HepG2 (cell line): Measurements from ENCODE around the gene TSC22D3. TPM values are rescaled to one million over a fixed set of nuclear protein-coding genes. Genes with fewer than 3 reads are reported as not detected.

Experiments used
- ATAC-seq: fragments of 200-7000 bp; cut with Tn5 transposase; 3 replicates; pipeline ENCODE4 v1.9.1; 2020; ENCODE audit warnings: mild to moderate bottlenecking, moderate library complexity
- BruUV-seq: library from RNA; stranded (reverse); fragments of 400-500 nt; replicated peaks from 2 replicates; lab custom pipeline; 2021; lab: Mats Ljungman, UMichigan
- CTCF ChIA-PET: fragments of 300-600 bp; formaldehyde crosslinking; extraction: SDS; loops from one replicate; lab custom pipeline; 2021; ENCODE audit warnings: low total read pairs, inconsistent platforms, low intra/inter-chr PET ratio; lab: Yijun Ruan, JAX
- POLR2A ChIA-PET: fragments of 350-600 bp; sonication (Branson Sonifier 250); formaldehyde crosslinking; loops from one replicate; lab custom pipeline; 2020; ENCODE audit warnings: antibody characterized with exemption, inconsistent platforms; lab: Yijun Ruan, JAX
- DNase-seq: peaks from one replicate; pipeline ENCODE4 v3.0.0-alpha.2; 2015; ENCODE audit warnings: low spot score
- FAIRE-seq: peaks from 3 replicates; lab custom pipeline; 2011; peaks lifted over from hg19 to GRCh38; lab: Jason Lieb, UNC
- H2AFZ ChIP-seq: one replicate; pipeline ENCODE4 v1.6.1; 2011; ENCODE audit warnings: low read length, inconsistent platforms
- H3K27ac ChIP-seq: fragments of 300-600 bp; 3 replicates; pipeline ENCODE4 v1.8.0; 2011; ENCODE audit warnings: mixed run types, mild to moderate bottlenecking, mixed read lengths, low read length, inconsistent platforms; ENCODE audit not compliant: insufficient read depth; ENCODE audit errors: extremely low read length
- H3K27me3 ChIP-seq, 2 experiments: fragments of 200-600 bp in 1 of 2; 2 replicates in 1 of 2; 3 replicates in 1 of 2; pipeline versions ENCODE4 v1.6.0 to v1.8.0; 2011; ENCODE audit warnings: low read length in 2 of 2, mild to moderate bottlenecking in 2 of 2, moderate library complexity in 2 of 2, inconsistent platforms in 1 of 2; ENCODE audit not compliant: insufficient read depth in 2 of 2, control insufficient read depth in 1 of 2
- H3K36me3 ChIP-seq, 2 experiments: fragments of 200-600 bp in 1 of 2; replicated peaks in 1 of 2; 2 replicates in 1 of 2; 3 replicates in 1 of 2; pipeline versions ENCODE4 v1.5.1 to v1.8.0; 2011; ENCODE audit warnings: low read length in 2 of 2, inconsistent platforms in 1 of 2; ENCODE audit not compliant: insufficient read depth in 2 of 2, control insufficient read depth in 1 of 2
- H3K4me1 ChIP-seq: 2 replicates; pipeline ENCODE4 v1.5.1; 2012; ENCODE audit warnings: low read length, inconsistent platforms; ENCODE audit not compliant: insufficient read depth
- H3K4me2 ChIP-seq: 2 replicates; pipeline ENCODE4 v1.6.0; 2011; ENCODE audit warnings: low read depth, low read length, inconsistent platforms
- H3K4me3 ChIP-seq, 3 experiments: fragments of 200-600 bp in 1 of 3; sonication (generic), shearing (Covaris generic) in 1 of 3; replicated peaks in 1 of 3; 2 replicates each; pipeline ENCODE4 v1.5.1; 2011 to 2016; ENCODE audit warnings: low read length in 3 of 3, inconsistent platforms in 2 of 3, low read depth in 2 of 3, mild to moderate bottlenecking in 2 of 3, control low read depth in 1 of 3, mixed read lengths in 1 of 3; ENCODE audit not compliant: insufficient read depth in 1 of 3
- H3K79me2 ChIP-seq: one replicate; pipeline ENCODE4 v1.6.1; 2011; ENCODE audit warnings: low read length, inconsistent platforms; ENCODE audit not compliant: insufficient read depth
- H3K9ac ChIP-seq: 2 replicates; pipeline ENCODE4 v1.6.0; 2011; ENCODE audit warnings: mild to moderate bottlenecking, low read depth, low read length, inconsistent platforms; ENCODE audit not compliant: insufficient read depth
- H3K9me3 ChIP-seq: 2 replicates; pipeline ENCODE4 v1.5.1; 2012; ENCODE audit warnings: mild to moderate bottlenecking, low read length
- H4K20me1 ChIP-seq: 2 replicates; pipeline ENCODE4 v1.6.0; 2011; ENCODE audit warnings: inconsistent platforms, mild to moderate bottlenecking, low read length, moderate library complexity; ENCODE audit not compliant: insufficient read depth
- EHMT2 ChIP-seq: fragments of 200-600 bp; sonication (generic); IDR thresholded peaks from 2 replicates; pipeline ENCODE4 v1.7.0; 2017; ENCODE audit warnings: antibody characterized with exemption, low read depth, low read length, borderline replicate concordance
- HNRNPH1 ChIP-seq: fragments of 200-400 bp; formaldehyde crosslinking; optimal IDR thresholded peaks from 2 replicates; pipeline ENCODE3; 2017; ENCODE audit warnings: mild to moderate bottlenecking, low read depth, low read length
- PHF20 ChIP-seq: sonication (generic); formaldehyde crosslinking; IDR thresholded peaks from 2 replicates; pipeline ENCODE4 v1.5.0; 2020; ENCODE audit warnings: mild to moderate bottlenecking, missing genetic modification reagents
- PHF21A ChIP-seq: sonication (generic); formaldehyde crosslinking; IDR thresholded peaks from 2 replicates; pipeline ENCODE4 v1.5.0; 2020; ENCODE audit warnings: mild to moderate bottlenecking, missing genetic modification reagents
- SRY ChIP-seq: sonication (generic); formaldehyde crosslinking; IDR thresholded peaks from 2 replicates; pipeline ENCODE4 v1.8.0; 2022; ENCODE audit warnings: mild to moderate bottlenecking, missing genetic modification reagents
- WGBS: methylation state at CpG from one replicate; pipeline ENCODE4 v1.1.6; 2017; ENCODE audit warnings: low lambda C conversion rate; 5-methylcytosine and 5-hydroxymethylcytosine counted together
- in situ Hi-C: cut with HindIII; loops from 2 replicates; pipeline ENCODE4 v1.10.0; 2017; ENCODE audit warnings: low pct_unique_long_range_greater_than_20kb; ENCODE audit not compliant: extremely low pct_ligation_motif_present
- intact Hi-C: fragments of 100-400 bp; cut with micrococcal nuclease; formaldehyde crosslinking; loops from one replicate; pipeline ENCODE4 v1.10.0; 2022; ENCODE audit not compliant: unreplicated experiment
- polyA plus RNA-seq, 8 experiments: library from polyadenylated mRNA; depleted of rRNA in 3 of 8; stranded (reverse) in 7 of 8; unstranded in 1 of 8; fragments of >200 nt; fragmentation: Illumina TruSeq in 4 of 8; extraction: Trizol in 4 of 8; gene quantifications; 2 replicates each; pipeline versions ENCODE4 v1.2.1 to v1.2.3, GENCODE V29; 2011 to 2016; ENCODE audit warnings: low read depth in 4 of 8, missing spikeins in 1 of 8, mixed read lengths in 1 of 8; ENCODE audit not compliant: insufficient read depth in 1 of 8
- total RNA-seq, 5 experiments: library from RNA; depleted of rRNA; stranded (reverse); fragments of >200 nt; fragmentation: Illumina TruSeq; extraction: Trizol; gene quantifications; 2 replicates each; pipeline ENCODE4 v1.2.3, GENCODE V29; 2016; ENCODE audit warnings: low read depth in 1 of 5
- TF ChIP-seq, protein P1 (sequence below): sonication (generic); formaldehyde crosslinking; IDR thresholded peaks from 2 replicates; pipeline ENCODE4 v1.4.0; 2020; ENCODE audit warnings: mild to moderate bottlenecking, missing genetic modification reagents
- TF ChIP-seq, protein P2 (sequence below): sonication (generic); formaldehyde crosslinking; IDR thresholded peaks from 2 replicates; pipeline ENCODE4 v1.8.1; 2023; ENCODE audit warnings: missing genetic modification reagents, mild to moderate bottlenecking, borderline replicate concordance
- TF ChIP-seq, protein P3 (sequence below): sonication (generic); formaldehyde crosslinking; IDR thresholded peaks from 2 replicates; pipeline ENCODE4 v1.4.0; 2020; ENCODE audit warnings: missing genetic modification reagents, borderline replicate concordance
- TF ChIP-seq, protein P4 (sequence below): sonication (generic); formaldehyde crosslinking; IDR thresholded peaks from 2 replicates; pipeline ENCODE4; 2020; ENCODE audit warnings: missing genetic modification reagents, mild to moderate bottlenecking, borderline replicate concordance
- TF ChIP-seq, protein P5 (sequence below): sonication (generic); formaldehyde crosslinking; IDR thresholded peaks from 2 replicates; pipeline ENCODE4 v1.4.0; 2020; ENCODE audit warnings: missing genetic modification reagents

Gene TSC22D3
- total and polyA plus RNA-seq, 2 of the 13 experiments (the other 11 are each of a cell fraction or from before 2014, with no cell fraction given) = 0.82 to 1.5 TPM

DNA sequence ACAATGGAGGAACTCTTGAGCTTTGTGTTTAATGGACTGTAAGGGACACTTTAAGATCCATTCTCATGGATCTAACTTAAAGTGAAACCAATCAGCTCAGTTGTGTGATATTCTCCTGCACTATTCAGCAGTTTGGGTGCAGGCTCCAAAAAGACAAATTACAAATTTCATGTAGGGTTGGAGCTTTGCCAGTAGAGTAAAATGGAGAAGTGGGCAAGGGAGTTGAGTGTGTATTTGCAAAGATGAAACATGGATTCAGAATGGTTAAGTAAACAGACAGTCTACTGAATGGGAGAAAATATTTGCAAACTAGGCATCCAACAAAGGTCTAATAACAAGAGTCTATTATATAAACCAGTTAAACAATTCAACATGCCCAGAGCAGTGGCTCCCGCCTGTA is 28.8 kb upstream of the TSC22D3 start (continued):
- TF ChIP-seq, protein P1, sequence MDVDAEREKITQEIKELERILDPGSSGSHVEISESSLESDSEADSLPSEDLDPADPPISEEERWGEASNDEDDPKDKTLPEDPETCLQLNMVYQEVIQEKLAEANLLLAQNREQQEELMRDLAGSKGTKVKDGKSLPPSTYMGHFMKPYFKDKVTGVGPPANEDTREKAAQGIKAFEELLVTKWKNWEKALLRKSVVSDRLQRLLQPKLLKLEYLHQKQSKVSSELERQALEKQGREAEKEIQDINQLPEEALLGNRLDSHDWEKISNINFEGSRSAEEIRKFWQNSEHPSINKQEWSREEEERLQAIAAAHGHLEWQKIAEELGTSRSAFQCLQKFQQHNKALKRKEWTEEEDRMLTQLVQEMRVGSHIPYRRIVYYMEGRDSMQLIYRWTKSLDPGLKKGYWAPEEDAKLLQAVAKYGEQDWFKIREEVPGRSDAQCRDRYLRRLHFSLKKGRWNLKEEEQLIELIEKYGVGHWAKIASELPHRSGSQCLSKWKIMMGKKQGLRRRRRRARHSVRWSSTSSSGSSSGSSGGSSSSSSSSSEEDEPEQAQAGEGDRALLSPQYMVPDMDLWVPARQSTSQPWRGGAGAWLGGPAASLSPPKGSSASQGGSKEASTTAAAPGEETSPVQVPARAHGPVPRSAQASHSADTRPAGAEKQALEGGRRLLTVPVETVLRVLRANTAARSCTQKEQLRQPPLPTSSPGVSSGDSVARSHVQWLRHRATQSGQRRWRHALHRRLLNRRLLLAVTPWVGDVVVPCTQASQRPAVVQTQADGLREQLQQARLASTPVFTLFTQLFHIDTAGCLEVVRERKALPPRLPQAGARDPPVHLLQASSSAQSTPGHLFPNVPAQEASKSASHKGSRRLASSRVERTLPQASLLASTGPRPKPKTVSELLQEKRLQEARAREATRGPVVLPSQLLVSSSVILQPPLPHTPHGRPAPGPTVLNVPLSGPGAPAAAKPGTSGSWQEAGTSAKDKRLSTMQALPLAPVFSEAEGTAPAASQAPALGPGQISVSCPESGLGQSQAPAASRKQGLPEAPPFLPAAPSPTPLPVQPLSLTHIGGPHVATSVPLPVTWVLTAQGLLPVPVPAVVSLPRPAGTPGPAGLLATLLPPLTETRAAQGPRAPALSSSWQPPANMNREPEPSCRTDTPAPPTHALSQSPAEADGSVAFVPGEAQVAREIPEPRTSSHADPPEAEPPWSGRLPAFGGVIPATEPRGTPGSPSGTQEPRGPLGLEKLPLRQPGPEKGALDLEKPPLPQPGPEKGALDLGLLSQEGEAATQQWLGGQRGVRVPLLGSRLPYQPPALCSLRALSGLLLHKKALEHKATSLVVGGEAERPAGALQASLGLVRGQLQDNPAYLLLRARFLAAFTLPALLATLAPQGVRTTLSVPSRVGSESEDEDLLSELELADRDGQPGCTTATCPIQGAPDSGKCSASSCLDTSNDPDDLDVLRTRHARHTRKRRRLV = no peak
- TF ChIP-seq EHMT2 = no peak

DNA sequence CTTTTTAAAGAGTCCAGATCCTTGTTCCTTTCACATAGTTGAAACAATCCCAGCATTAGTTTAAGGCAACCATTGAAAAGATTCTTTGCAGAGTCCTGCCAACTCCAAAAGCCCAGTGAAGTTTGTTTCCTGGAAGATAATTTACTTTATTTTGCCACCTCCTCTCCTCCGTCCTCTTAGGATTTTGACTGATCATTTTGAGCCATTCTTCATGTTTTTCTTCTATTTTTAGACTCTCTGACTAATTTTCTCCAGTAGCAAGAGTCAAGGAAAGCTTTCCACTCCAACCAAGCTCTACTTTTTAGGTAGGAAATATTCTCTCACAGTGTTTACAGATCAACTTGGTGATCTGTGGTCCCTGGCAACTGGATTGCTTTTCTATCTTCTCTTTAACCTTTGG is 12.2 kb upstream of the TSC22D3 start:
- H3K79me2 ChIP-seq = no peaks in the 10 kb centered on the region
- POLR2A ChIA-PET = no interaction called here
- H3K9ac ChIP-seq = no peak overlapping the region
- WGBS = 0% methylated on average over 1 of the region's 1 CpG
- H3K4me1 ChIP-seq = no peaks in the 10 kb centered on the region
- CTCF ChIA-PET = no interaction called here
- H2AFZ ChIP-seq = no peak overlapping the region
- no peaks in the 10 kb centered on the region for H3K9me3 ChIP-seq
- H3K27ac ChIP-seq = no peak overlapping the region
- no peaks in the 10 kb centered on the region for H4K20me1 ChIP-seq
- H3K36me3 ChIP-seq = no peaks in the 10 kb centered on the region
- no peaks in the 10 kb centered on the region for H3K27me3 ChIP-seq
- intact Hi-C loops = no loop called here
- in situ Hi-C loops = no loop called here
- ATAC-seq = no peak
- H3K4me3 ChIP-seq = no peak overlapping the region
- no peak for DNase-seq
- no peak for FAIRE-seq
- no TSS peak for BruUV-seq
- H3K4me2 ChIP-seq = no peak overlapping the region
- TF ChIP-seq SRY (CRISPR knock-in tag) = no peak
- TF ChIP-seq, protein P2, sequence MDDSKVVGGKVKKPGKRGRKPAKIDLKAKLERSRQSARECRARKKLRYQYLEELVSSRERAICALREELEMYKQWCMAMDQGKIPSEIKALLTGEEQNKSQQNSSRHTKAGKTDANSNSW (CRISPR knock-in tag) = no peak
- TF ChIP-seq PHF21A (CRISPR knock-in tag) = no peak
- TF ChIP-seq, protein P3, sequence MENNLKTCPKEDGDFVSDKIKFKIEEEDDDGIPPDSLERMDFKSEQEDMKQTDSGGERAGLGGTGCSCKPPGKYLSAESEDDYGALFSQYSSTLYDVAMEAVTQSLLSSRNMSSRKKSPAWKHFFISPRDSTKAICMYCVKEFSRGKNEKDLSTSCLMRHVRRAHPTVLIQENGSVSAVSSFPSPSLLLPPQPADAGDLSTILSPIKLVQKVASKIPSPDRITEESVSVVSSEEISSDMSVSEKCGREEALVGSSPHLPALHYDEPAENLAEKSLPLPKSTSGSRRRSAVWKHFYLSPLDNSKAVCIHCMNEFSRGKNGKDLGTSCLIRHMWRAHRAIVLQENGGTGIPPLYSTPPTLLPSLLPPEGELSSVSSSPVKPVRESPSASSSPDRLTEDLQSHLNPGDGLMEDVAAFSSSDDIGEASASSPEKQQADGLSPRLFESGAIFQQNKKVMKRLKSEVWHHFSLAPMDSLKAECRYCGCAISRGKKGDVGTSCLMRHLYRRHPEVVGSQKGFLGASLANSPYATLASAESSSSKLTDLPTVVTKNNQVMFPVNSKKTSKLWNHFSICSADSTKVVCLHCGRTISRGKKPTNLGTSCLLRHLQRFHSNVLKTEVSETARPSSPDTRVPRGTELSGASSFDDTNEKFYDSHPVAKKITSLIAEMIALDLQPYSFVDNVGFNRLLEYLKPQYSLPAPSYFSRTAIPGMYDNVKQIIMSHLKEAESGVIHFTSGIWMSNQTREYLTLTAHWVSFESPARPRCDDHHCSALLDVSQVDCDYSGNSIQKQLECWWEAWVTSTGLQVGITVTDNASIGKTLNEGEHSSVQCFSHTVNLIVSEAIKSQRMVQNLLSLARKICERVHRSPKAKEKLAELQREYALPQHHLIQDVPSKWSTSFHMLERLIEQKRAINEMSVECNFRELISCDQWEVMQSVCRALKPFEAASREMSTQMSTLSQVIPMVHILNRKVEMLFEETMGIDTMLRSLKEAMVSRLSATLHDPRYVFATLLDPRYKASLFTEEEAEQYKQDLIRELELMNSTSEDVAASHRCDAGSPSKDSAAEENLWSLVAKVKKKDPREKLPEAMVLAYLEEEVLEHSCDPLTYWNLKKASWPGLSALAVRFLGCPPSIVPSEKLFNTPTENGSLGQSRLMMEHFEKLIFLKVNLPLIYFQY = no peak
- TF ChIP-seq, protein P4, sequence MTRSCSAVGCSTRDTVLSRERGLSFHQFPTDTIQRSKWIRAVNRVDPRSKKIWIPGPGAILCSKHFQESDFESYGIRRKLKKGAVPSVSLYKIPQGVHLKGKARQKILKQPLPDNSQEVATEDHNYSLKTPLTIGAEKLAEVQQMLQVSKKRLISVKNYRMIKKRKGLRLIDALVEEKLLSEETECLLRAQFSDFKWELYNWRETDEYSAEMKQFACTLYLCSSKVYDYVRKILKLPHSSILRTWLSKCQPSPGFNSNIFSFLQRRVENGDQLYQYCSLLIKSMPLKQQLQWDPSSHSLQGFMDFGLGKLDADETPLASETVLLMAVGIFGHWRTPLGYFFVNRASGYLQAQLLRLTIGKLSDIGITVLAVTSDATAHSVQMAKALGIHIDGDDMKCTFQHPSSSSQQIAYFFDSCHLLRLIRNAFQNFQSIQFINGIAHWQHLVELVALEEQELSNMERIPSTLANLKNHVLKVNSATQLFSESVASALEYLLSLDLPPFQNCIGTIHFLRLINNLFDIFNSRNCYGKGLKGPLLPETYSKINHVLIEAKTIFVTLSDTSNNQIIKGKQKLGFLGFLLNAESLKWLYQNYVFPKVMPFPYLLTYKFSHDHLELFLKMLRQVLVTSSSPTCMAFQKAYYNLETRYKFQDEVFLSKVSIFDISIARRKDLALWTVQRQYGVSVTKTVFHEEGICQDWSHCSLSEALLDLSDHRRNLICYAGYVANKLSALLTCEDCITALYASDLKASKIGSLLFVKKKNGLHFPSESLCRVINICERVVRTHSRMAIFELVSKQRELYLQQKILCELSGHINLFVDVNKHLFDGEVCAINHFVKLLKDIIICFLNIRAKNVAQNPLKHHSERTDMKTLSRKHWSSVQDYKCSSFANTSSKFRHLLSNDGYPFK (CRISPR knock-in tag) = no peak
- no peak for TF ChIP-seq PHF20
- TF ChIP-seq, protein P5, sequence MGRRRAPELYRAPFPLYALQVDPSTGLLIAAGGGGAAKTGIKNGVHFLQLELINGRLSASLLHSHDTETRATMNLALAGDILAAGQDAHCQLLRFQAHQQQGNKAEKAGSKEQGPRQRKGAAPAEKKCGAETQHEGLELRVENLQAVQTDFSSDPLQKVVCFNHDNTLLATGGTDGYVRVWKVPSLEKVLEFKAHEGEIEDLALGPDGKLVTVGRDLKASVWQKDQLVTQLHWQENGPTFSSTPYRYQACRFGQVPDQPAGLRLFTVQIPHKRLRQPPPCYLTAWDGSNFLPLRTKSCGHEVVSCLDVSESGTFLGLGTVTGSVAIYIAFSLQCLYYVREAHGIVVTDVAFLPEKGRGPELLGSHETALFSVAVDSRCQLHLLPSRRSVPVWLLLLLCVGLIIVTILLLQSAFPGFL = no peak
- TF ChIP-seq HNRNPH1 = no peak
